Pancreas (tissue), 10 donors: ENCODE data around the gene RPTOR. TPM values are rescaled to one million over a fixed set of nuclear protein-coding genes. Genes with fewer than 3 reads are reported as not detected.

Experiments used
- ATAC-seq, 4 donors: fragments of 200-7000 bp; cut with Tn5 transposase; one replicate each; pipeline versions ENCODE4 v1.8.0 to v1.9.1; 2020; ENCODE audit warnings: mild to moderate bottlenecking in 4 of 4, moderate library complexity in 4 of 4
- DNase-seq, 6 donors: peaks; one replicate each; pipeline ENCODE4 v3.0.0-alpha.2; 2020
- FAIRE-seq: peaks from 2 replicates; lab custom pipeline; 2012; peaks lifted over from hg19 to GRCh38; lab: Jason Lieb, UNC
- H3K27ac ChIP-seq, 4 donors: fragments of 200-600 bp; sonication (generic); 1 replicate in 3 of 4; 2 replicates in 1 of 4; pipeline versions ENCODE4 v1.5.0 to v1.8.0; 2020
- H3K27me3 ChIP-seq, 4 donors: fragments of 200-600 bp; one replicate each; pipeline ENCODE4 v1.8.0; 2021
- H3K36me3 ChIP-seq, 3 donors: fragments of 200-600 bp; sonication (generic) in 1 of 3; one replicate each; pipeline versions ENCODE4 v1.5.0 to v1.8.0; 2020 to 2021
- H3K4me1 ChIP-seq, 3 donors: fragments of 200-600 bp; one replicate each; pipeline ENCODE4 v1.8.0; 2021
- H3K4me3 ChIP-seq, 4 donors: fragments of 200-600 bp; sonication (generic) in 2 of 4; one replicate each; pipeline versions ENCODE4 v1.5.0 to v1.8.0; 2020 to 2021
- H3K9me3 ChIP-seq, 4 donors: fragments of 200-600 bp; one replicate each; pipeline ENCODE4 v1.8.0; 2021
- WGBS, 2 donors: extraction: QIAGEN DNeasy Blood & Tissue Kit; methylation state at CpG; one replicate each; pipeline ENCODE4 v1.1.7; 2013; 5-methylcytosine and 5-hydroxymethylcytosine counted together
- intact Hi-C, 3 donors: fragments of 100-400 bp; cut with DNase I; formaldehyde crosslinking; loops; one replicate each; pipeline versions ENCODE4 v1.11.1 to v1.14.2; 2022
- polyA plus RNA-seq, 2 donors: library from polyadenylated mRNA; stranded (reverse); fragments of 200-250 nt; gene quantifications; one replicate each; pipeline ENCODE4 v1.2.3, GENCODE V29; 2013
- total RNA-seq, 6 donors: library from RNA; stranded (reverse); fragmentation: NEBNext Ultra II Directional in 4 of 6; extraction: Animal tissue kit (Norgen Biotek cat#: 25700) in 4 of 6; gene quantifications; one replicate each; pipeline versions ENCODE4 v1.2.1 to v1.2.4, GENCODE V29; 2021 to 2023
- TF ChIP-seq, protein P1 (sequence below), 4 donors: fragments of 200-600 bp; sonication (generic) in 3 of 4; IDR thresholded peaks; one replicate each; pipeline versions ENCODE4 v1.5.0 to v1.8.0; 2021; ENCODE audit warnings: antibody characterized with exemption in 4 of 4
- donor health status: healthy with polysubstance abuse.
- donor health status: DM: no; HTN: no; CAD: no; lungs with moderate emphysema.
- donor health status: DM: no; HTN: no; CAD: no.
- donor health status: control.
- donor health status: control.
- donor health status: Bipolar disorder and iron deficiency.
- donor health status: DM: yes; HTN: yes; CAD: no.
- donor health status: DM: no; HTN: no; CAD: no.
- donor health status: DM: no; HTN: no; CAD: no.
- donor health status: DM: yes; HTN: yes; CAD: no.

RPTOR gene
- total and polyA plus RNA-seq, 8 donors, result 5.0 to 18.9 (median 13.2) TPM

GRCh38 chr17:80584176-80584905 is 39.7 kb downstream of the RPTOR start:
- intact Hi-C loops, result no loop called here
- WGBS, 2 donors, result 88 to 89% methylated on average over 10 of the region's 10 CpGs
- Histone ChIP-seq H3K27me3 (no peaks in the 10 kb centered on the region), H3K36me3 (no peaks in the 10 kb centered on the region), H3K9me3 (no peaks in the 10 kb centered on the region), H3K4me3 (no peak overlapping the region), H3K27ac (no peak overlapping the region), H3K4me1 (no peaks in the 10 kb centered on the region)
- TF ChIP-seq, protein P1, sequence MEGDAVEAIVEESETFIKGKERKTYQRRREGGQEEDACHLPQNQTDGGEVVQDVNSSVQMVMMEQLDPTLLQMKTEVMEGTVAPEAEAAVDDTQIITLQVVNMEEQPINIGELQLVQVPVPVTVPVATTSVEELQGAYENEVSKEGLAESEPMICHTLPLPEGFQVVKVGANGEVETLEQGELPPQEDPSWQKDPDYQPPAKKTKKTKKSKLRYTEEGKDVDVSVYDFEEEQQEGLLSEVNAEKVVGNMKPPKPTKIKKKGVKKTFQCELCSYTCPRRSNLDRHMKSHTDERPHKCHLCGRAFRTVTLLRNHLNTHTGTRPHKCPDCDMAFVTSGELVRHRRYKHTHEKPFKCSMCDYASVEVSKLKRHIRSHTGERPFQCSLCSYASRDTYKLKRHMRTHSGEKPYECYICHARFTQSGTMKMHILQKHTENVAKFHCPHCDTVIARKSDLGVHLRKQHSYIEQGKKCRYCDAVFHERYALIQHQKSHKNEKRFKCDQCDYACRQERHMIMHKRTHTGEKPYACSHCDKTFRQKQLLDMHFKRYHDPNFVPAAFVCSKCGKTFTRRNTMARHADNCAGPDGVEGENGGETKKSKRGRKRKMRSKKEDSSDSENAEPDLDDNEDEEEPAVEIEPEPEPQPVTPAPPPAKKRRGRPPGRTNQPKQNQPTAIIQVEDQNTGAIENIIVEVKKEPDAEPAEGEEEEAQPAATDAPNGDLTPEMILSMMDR (IDR thresholded peaks at IDR 0.05), result no peak
- DNase-seq (no peak), FAIRE-seq (no peak), ATAC-seq (no peak)

- DNase-seq (peak in 1 of 6 donors; percentile 40), FAIRE-seq (no peak), ATAC-seq (peak in 2 of 4 donors; percentile 12 to 19)
- intact Hi-C loops, result no loop called here
- Histone ChIP-seq H3K4me3 (no peak overlapping the region), H3K27ac (no peak overlapping the region), H3K9me3 (no peaks in the 10 kb centered on the region), H3K36me3 (no peaks in the 10 kb centered on the region), H3K4me1 (no peaks in the 10 kb centered on the region), H3K27me3 (no peaks in the 10 kb centered on the region)
- TF ChIP-seq, protein P1 (IDR thresholded peaks at IDR 0.05), result no peak
- WGBS, 2 donors, result 83% methylated on average over 24 of the region's 24 CpGs
Observed at GRCh38 chr17:80585890-80586845, 41.5 kb downstream of the RPTOR start.

DNA sequence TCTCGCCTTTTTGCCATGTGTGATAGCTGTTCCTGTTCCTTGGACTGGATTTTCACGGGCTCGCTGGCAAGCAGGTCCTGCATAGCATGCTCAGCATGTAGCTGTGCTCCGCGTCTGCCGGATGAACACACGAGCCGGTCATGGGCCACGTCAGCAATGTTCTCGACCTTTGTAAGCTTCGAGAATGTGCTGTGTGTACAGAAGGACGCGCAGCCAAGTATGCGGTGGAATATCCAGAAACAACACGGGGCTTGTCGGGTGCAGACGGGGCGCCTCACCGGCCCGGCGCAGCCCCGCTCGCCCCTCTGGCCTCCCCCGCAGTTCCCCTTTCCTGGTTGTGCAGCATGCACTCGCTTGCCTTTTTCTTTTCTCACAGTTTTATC is 42.2 kb downstream of the RPTOR start:
- H3K36me3 ChIP-seq, result no peaks in the 10 kb centered on the region
- H3K27ac ChIP-seq, result no peak overlapping the region
- intact Hi-C loops, result no loop called here
- H3K27me3 ChIP-seq, result no peaks in the 10 kb centered on the region
- H3K4me1 ChIP-seq, result no peaks in the 10 kb centered on the region
- 87 to 91% methylated on average over 25 of the region's 25 CpGs for WGBS, 2 donors
- DNase-seq (peak in 3 of 6 donors; percentile 8 to 32 (median 23)), ATAC-seq (peak in 3 of 4 donors; percentile 47 to 65 (median 51)), FAIRE-seq (no peak)
- TF ChIP-seq, protein P1 (IDR thresholded peaks at IDR 0.05), result no peak
- H3K4me3 ChIP-seq, result no peak overlapping the region
- no peaks in the 10 kb centered on the region for H3K9me3 ChIP-seq

- FAIRE-seq, result no peak
- no peaks in the 10 kb centered on the region for H3K9me3 ChIP-seq
- WGBS, 2 donors, result 81 to 91% methylated on average over 9 of the region's 9 CpGs
- no peak for ATAC-seq
- H3K4me3 ChIP-seq, result no peak overlapping the region
- intact Hi-C loops, result no loop called here
- TF ChIP-seq, protein P1 (IDR thresholded peaks at IDR 0.05), result no peak
- no peaks in the 10 kb centered on the region for H3K27me3 ChIP-seq
- no peak overlapping the region for H3K27ac ChIP-seq
- H3K36me3 ChIP-seq, result no peaks in the 10 kb centered on the region
- no peaks in the 10 kb centered on the region for H3K4me1 ChIP-seq
- DNase-seq, result no peak
Observed at GRCh38 chr17:80588702-80589383, 44.2 kb downstream of the RPTOR start.
